ENCODE data around the gene STK32C.
"Not testable (repeated sequence)": the region's sequence is repeated elsewhere in the genome, so short reads cannot be mapped to it uniquely, and the experiment has no call there.

The STK32C gene

GRCh38 chr10:132314881-132315280, 7.1 kb upstream of the STK32C start:
- DNase-seq = not testable (repeated sequence)

DNA sequence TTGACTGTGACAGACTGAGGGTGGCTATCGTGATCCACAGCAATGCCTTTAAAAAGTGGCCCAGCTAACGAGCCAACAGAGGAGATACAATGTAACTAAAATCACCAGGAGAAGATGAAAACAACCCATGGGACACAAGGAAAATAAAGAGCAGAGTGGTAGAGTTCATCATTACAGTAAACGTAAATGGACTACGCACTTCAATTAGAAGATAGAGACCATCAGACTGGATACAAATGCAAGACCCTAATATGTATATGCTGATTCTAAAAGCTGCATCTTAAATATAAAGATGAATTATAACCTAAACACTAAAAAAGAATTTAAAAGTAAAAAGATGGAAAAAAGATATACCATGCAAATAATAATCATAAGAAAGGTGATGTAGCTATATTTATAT, 6.6 kb upstream of the STK32C start:
- DNase-seq = no peak

- no peak for DNase-seq
Observed at GRCh38 chr10:132313865-132314264, 6.1 kb upstream of the STK32C start.

- DNase-seq = no peak
Observed at GRCh38 chr10:132313305-132313704, 5.6 kb upstream of the STK32C start.

DNA sequence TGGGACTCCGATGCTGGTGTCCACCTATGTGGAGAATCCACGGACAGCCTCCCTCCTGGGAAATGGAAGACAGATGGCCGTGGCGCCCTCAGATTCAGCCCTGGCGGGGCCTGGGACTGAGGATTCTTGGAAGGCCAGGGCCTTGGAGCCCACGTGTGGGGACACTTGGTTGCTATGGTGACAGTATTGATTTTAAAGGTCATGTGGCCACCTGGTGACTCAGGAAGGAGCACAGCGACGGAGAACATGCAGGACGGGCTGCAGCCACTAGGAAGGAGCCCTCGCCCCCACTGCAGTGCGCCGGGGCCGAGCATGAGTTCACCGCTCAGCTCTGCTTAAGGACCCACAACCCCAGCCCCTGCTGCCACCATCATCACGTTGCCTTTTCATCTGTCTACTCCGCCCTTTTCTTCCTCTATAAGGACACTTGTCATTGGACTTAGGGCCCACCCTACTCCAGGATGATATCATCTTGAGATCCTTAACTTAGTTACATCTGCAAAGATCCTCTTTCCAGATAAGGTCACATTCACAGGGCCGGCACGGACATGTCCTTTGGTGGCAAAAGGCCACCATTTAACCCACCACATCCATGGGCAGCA, 3.7 kb upstream of the STK32C start:
- no peak for DNase-seq

DNA sequence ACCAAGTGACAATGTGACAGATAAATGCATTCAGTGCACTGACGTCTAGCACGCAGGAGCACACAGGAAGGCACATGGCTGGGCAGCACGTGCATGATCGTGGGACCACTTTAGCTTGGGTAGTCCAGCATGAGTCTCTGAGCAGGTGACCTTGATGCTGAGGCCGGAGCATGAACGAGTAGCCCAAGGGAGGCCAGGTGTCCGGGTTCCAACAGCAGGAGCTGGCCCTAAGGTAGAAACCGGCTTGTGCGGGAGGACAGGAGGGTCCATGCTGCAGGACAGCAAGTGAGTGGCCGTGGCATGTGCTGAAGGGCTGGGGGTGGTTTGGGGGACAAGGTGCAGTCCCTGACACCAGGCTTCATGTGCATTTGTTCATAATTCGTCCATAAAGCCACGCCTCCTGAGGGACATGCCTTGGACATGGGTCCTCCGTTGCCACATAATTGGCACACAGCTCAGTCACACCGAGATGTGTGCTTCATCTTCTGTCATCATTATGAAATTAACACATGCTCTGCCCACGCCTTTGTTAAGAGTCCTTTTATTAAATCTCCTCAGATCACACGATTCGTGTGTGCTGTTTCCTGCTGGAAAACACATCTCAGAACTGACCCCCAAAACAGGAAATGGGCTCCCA, 3.1 kb upstream of the STK32C start:
- DNase-seq = no peak

DNA sequence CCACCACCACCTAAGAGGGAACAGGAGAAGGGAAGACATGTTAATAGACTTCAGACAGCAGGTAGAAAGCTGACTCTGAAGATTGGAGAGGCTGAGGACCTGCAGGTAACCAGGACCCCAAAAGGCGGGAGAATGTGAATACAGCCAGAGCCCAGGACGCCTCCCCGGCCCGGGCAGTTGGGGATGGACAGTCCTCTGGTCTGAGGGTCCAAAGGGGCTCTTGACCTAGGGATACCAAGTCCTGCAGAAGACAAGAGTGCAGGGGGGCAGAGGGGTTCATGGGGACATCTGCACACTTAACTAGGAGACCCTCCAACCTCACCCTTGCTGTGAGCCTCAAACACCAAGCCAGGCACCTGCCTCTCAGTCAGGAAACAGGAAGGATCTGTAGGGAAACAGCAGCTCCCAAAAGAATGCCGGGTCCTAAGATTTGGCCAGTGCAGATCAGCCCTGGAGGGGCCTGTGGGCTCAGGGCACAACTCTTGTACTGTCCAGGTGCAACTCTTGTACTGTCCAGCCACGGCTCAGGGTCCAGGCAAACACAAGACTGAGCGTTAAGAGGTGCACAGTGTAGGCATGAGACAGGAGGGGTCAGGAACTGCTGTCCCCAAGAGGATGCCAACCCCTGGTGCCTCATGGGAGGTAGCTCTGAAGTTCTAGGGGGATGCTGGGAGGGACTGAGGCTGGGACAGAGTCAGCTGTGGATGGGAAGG, 2.3 kb upstream of the STK32C start:
- DNase-seq = no peak

GRCh38 chr10:132309471-132309865, 1.7 kb upstream of the STK32C start:
- no peak for DNase-seq

GRCh38 chr10:132308587-132309470, 1.1 kb upstream of the STK32C start:
- no peak for DNase-seq

DNA sequence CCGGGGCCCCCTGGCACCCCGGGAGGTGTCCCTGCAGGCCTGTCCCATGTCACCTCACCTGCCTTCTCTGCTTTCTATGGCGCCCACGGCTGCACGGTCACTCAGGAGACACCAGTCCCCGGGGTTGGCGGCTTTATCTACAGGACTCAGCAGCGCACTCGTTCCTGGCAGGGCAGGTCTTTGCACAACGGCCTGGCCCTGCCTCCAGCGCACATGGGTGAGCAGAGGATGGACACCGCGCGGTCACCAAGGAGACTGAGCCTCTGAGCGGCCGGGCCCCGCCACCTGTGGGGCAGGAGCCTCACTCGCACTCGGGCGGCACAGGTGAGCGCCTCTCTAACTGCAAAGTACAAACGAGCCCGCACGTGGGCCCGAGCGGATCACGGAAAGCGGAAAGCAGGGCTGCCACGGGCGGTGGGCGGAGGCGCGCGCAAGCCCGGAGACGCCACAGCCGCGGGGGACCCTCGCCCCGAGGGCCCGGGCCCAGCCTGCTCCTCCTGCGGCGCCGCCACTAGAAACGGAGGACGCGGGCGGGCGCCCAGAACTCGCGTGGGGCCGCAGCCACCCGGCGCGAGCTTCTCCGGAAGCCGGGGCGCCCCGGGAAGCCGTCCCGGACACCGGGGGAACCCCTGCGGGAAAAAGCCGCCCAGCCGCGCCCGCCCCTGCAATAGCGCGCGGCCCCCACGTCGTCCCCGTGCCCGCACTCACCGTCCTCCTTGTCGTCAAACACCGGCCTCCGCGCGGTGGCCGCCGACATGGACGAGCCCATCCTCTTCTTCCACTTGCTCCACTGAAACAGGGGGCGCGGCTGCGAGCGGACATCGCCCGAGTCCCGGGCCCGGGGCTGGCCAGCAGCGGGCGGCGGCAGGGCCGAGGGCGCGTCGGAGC, 642 bp downstream of the STK32C start:
- DNase-seq = no peak

- DNase-seq = no peak
Observed at GRCh38 chr10:132306343-132306685, 1.4 kb downstream of the STK32C start.

DNA sequence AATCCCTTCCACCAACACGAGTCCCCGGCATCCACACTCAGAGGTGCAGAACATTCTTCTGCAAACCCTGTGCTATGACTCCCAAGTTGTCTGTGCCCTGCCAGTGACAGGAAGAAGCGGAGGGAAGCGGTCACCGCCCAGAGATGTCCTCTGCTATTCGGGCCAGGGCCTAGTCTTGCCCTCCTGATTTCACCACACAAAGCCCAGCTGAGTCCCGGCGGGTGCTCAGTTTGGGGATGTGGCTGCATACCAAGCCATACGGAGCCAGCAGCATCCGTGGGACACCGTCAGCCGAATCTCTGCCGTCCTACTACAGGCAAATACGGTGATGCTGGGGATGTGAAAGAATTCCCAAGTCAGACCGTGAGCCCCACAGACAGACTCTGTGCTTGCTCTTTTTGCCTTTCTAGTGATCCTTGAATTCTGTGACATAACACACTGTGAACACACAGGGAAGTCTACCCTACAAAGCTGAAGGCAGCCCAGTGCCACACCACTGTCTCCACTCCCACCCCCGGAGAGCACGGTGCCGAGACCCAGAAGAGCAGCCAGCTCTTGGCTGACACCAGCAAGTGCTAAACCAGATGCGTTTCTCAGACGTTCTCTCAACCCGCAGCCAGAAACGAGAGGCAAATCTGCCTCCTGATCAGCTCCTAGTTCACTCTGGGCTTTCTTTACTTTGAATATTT, 2.0 kb downstream of the STK32C start:
- no peak for DNase-seq

GRCh38 chr10:132304756-132305509, 2.8 kb downstream of the STK32C start:
- DNase-seq = no peak

GRCh38 chr10:132303361-132304115, 4.2 kb downstream of the STK32C start:
- no peak for DNase-seq

DNA sequence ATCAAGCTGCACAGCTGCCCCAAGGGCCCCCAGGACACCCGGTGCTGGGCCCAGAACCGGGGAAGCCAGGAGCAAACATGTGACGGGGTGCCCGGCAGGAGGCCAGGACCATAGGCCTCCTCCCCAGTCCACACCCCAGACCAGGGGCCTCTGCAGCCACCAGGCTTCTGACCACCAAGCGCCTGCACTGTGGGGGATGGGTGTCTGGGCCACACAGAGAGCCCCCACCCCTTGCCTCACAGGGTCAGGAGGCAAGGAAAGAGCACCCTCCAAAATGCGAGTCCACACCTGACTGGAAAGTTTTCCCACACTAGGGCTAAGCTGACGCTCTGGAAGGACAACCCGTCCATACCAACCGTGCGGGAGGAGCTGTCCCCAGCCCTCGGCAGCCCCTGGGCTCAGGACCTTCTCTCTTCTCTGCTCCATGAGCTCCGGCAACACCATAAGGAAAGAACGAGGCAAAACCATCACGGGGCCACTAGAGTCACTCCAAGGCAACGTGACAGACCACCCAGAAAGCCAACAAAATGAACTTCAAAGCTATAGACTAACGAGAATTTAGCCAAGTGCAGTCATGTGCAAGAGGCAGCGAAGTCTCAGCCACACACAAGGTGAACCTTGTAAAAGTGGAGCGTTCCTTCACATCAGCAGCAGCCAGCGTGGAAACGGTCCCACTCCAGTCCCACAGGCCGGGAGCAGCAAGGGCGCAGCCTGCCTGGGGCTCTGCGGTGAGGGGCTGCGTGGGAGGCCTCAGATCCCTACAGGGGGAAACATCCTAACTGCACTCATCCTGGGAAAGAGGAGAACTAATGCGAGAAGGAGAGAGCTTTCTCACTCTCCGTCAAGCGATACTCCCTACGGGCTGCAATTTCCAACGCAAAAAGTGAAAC, 5.1 kb downstream of the STK32C start:
- DNase-seq = no peak

DNA sequence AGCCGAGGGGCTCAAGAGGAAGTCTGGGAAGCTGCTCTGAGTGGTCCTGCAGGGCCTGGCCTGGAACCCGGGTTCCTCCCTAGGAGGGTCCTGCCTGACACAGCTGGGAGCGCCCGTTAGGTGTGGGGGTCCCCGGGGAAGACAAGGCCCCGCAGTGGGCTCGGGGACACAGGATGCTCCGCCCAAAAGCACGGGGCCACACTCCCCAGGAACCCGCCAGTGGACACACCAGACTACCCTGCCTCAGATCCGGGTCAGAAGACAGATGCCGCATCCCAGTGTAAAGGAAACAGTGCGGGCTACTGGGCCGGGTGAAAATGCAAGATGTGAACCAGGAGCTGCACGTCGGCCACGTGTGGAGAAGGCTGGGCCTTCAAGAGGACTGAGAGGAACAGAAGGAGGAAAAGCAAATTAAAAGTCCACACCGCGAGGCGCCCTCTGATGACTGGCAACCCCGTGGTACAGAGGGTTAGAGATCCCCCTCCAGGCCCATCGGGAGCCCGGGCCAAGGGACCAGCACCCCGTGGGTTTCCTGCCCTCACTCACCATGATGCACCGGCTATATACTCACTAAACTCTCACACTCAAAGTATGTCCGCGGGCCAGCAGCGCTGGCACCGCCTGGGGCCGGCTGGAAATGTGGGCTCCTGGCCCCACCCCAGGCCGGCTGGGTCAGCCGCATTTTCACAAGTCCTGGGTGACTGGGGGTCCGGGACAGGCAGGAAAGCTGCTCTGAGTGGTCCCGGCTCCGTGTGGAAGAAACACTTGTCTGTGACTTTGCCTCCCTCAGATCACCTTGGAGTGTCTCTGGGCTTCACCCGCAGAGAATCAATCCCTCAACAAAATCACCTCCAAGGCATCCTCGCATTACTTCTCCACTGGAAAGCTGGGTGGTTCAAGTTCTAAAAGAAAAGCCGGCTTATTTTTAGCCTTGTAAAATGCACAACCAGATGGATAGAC, 6.1 kb downstream of the STK32C start:
- DNase-seq = no peak

GRCh38 chr10:132300582-132300981, 7.2 kb downstream of the STK32C start:
- DNase-seq = no peak

Measured in fibroblast of upper back skin (primary cell).